SK-N-DZ (cell line): ENCODE results near the gene KRAS.
A peak's percentile ranks its signal among the peaks of the same experiment; 100 is the strongest.

Source experiments
- DNase-seq: peaks from one replicate; pipeline ENCODE4 v3.0.0-alpha.2; 2015; ENCODE audit warnings: low spot score

The KRAS gene

GRCh38 chr12:25195056-25195971 lies 55.4 kb downstream of the KRAS start, which contains the start of the genes DNAI7 and ETFRF1:
Gene DNAI7 (minus strand): TSS chr12:25195160. CDS start chr12:25195078, 82 bp downstream.
Gene ETFRF1 (plus strand): TSS chr12:25195237. CDS start chr12:25203957, 8,720 bp downstream.
- DNase-seq = peak; percentile 95

DNA sequence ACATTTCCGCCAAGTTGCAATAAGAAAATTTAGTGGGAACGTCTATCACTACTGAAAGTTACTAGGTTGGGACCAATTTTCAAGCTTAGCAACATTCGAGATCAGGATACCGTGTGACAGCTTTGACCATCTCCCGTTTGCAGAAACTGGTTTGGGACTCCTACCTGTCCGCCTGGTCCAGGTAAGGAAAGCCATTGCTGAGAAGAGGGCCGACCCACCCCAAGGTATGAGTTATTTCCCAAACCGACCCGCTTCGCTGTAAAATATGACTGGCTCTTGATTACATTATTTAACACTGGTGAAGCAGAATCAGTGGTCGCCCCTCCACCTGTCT lies 56.0 kb downstream of the KRAS start:
- DNase-seq = no peak

DNA sequence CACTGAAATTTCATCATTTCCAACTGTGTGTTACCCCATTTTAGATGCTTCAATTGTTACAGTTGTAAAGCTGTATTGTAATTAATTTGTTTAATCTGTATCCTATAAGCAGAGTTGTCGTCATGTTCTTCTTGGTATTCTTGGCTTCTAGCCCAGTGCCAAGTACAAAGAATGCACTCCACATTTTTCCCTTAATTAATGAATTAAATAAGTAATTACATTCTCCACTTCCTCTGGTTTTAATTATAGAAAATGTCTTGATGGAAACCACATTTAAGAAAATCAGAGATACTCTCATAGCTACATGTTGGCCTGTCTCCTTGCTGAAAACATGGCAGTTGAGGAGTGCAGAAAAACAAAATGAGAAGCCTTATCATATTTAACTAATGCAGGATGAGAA lies 56.5 kb downstream of the KRAS start:
- no peak for DNase-seq

GRCh38 chr12:25190793-25191192 lies 59.9 kb downstream of the KRAS start:
- no peak for DNase-seq

DNA sequence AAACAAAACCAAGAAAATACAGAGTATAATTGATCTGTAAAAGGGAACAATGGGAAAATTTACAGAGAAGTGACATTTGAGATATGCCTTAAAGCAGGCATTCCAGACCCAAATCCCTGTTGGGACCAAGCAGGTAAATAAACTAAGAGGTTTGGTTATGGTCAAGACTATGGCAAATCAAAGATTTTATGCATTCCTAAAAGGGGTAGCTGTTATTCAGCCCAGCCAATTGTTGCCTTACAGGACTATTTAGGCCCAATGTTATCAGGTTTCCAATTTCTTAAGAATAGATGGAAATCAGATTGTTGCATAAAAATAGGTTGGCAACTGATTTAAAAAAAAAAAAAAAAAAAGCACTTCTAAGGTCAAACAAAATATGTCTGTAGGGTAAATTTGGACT lies 61.1 kb downstream of the KRAS start:
- no peak for DNase-seq

DNA sequence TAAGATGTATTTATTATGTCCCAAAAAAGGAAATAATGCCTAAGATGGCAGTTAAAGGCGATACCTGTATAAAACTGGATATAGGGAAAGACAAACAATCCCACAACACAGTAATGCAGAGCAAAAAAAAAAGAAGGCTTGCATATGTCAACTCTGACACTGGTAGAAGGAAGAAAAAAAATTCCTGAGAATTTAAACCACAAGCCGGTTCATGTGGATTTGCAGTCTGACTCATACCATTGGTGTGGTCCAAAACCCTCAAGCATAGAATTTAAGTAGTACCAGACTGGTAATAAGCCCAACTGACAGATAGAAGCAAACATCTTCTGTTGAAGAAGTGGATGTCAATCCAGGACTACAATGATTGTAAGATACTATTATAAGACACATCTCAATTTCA lies 62.9 kb downstream of the KRAS start:
- DNase-seq = no peak

DNA sequence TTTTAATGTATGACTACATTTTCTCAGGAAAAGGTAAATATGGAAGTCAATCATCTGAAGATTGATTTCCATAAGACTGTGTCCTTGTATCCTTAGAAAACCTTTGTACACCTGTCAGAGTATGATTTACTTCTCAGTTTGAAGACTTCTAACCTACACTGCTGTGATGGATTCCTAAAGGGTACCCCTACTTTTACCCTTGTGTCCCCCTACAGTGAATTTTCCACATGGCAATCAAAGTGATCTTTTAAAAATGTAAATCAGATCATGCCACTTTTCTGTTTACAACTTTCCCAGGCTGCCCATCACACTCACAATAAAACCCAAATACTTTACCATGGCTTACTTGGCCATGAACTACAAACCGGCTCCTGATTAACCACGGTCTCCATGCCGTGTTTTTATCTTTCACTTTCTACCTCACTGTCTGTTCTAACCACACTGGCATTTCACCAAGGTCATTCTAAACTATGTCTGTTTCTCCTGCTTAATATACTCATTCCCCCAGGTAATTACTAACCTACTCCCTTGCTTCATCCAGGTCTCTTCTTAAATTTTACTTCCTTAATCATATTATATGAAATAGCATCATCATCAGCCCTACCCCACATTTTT lies 63.8 kb downstream of the KRAS start:
- no peak for DNase-seq

- no peak for DNase-seq
Observed at GRCh38 chr12:25186038-25186787, 64.5 kb downstream of the KRAS start.

DNA sequence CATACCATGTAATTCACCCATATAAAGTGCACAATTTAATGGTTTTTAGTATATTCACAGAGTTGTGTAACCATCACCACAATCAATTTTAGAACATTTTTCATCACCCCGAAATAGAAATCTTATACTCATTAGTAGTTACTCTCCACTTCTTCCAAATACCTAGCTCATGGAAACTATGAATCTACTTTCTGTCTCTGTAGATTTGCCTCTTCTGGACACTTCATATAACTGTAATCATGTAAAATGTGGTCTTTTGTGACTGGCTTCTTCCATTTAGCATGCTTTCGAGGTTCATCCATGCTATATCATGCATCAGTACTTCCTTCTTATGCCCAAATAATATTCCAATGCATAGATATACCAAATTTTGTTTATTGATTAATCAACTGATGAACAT lies 66.6 kb downstream of the KRAS start:
- no peak for DNase-seq

DNA sequence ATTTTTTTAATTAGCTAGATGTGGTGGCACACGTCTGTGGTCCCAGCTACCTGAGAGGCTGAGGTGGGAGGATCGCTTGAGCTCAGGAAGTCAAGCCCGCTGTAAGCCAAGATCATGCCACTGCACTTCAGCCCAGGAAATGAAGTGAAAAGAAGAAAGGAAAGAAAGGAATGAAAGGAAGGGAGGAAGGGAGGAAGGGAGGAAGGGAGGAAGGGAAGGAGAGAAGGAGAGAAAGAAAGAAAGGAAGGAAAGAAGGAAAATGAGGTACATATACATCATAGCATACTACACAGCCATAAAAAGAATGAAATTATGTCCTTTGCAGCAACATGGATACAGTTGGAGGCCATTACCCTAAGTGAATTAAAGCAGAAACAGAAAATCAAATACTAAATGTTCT lies 68.0 kb downstream of the KRAS start:
- no peak for DNase-seq

DNA sequence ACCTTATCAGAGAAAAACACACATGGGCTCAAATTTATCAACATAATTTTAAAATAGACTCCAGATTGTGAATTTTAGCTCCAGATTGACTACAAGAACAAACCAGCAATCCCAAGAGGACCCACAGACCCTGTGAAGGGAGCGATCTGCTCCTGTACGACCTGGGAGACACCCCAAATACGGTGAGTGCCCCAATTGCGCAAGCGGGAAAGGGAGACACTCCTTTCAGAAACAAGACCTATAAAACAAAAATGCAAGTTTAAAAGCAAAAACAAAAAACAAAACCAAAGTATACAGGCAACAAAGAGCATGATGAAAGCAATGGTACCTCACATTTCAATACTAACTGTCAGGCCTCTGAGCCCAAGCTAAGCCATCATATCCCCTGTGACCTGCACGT lies 87.9 kb downstream of the KRAS start:
- no peak for DNase-seq

DNA sequence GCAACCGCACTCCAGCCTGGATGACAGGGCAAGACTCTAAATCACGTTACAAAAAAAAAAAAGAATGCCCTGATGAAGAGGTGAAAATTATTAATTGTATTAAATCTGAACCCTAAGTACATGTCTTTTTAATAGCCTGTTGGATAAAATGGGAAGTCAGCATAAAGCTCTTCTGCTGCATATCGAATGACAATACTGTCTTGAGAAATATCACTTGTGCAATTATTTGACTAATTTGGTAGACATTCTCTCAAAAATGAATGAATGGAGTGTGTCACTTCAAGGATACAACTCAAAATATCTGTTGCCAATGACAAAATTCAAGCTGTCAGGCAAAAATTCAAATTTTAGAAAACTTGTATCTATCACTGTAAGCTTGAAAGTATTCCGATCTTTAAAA lies 94.7 kb downstream of the KRAS start:
- no peak for DNase-seq

- DNase-seq = peak; percentile 31
Observed at GRCh38 chr12:25155022-25155576, 95.6 kb downstream of the KRAS start.
